HG03460 (cell line): ENCODE data around the gene PDZD7.
"Not testable (repeated sequence)": the region's sequence is repeated elsewhere in the genome, so short reads cannot be mapped to it uniquely, and the experiment has no call there.

ENCODE experiments used
- ATAC-seq: cut with Tn5 transposase; IDR thresholded peaks from one replicate; pipeline ENCODE4 v1.9.1; 2021; ENCODE audit not compliant: unreplicated experiment

Gene PDZD7

GRCh38 chr10:100985336-100985735, 45.6 kb downstream of the PDZD7 start:
- ATAC-seq = no peak

- ATAC-seq = no peak
Measured at GRCh38 chr10:100984672-100985177, 46.2 kb downstream of the PDZD7 start.

GRCh38 chr10:100983868-100984671, 46.9 kb downstream of the PDZD7 start:
- ATAC-seq = no peak

GRCh38 chr10:100982916-100983830, 47.8 kb downstream of the PDZD7 start:
- no peak for ATAC-seq

- ATAC-seq = no peak
Measured at GRCh38 chr10:100981178-100981772, 49.7 kb downstream of the PDZD7 start.

GRCh38 chr10:100980711-100981110, 50.2 kb downstream of the PDZD7 start:
- no peak for ATAC-seq

GRCh38 chr10:100980311-100980710, 50.6 kb downstream of the PDZD7 start:
- no peak for ATAC-seq

GRCh38 chr10:100979791-100980272, 51.1 kb downstream of the PDZD7 start:
- ATAC-seq = no peak

GRCh38 chr10:100978901-100979195, 52.1 kb downstream of the PDZD7 start:
- no peak for ATAC-seq

- ATAC-seq = no peak
Measured at GRCh38 chr10:100978121-100978900, 52.6 kb downstream of the PDZD7 start.

- no peak for ATAC-seq
Measured at GRCh38 chr10:100977436-100977835, 53.5 kb downstream of the PDZD7 start.

- ATAC-seq = no peak
Measured at GRCh38 chr10:100976906-100977305, 54.0 kb downstream of the PDZD7 start.

GRCh38 chr10:100975397-100975796, 55.5 kb downstream of the PDZD7 start:
- ATAC-seq = not testable (repeated sequence)

- ATAC-seq = no peak
Measured at GRCh38 chr10:100972904-100973535, 57.9 kb downstream of the PDZD7 start.

- ATAC-seq = no peak
Measured at GRCh38 chr10:100972115-100972903, 58.6 kb downstream of the PDZD7 start.

- no peak for ATAC-seq
Measured at GRCh38 chr10:100970914-100971811, 59.8 kb downstream of the PDZD7 start.

GRCh38 chr10:100970076-100970913, 60.6 kb downstream of the PDZD7 start:
- no peak for ATAC-seq
